GM12878 (cell line): ENCODE data around the gene RALGAPA2.

Experiments
- ASH2L ChIP-seq: fragments of 300-600, 200-600 bp; sonication (generic); IDR thresholded peaks from 2 replicates; pipeline ENCODE4 v1.6.1; 2017; ENCODE audit warnings: low read depth, mild to moderate bottlenecking, borderline replicate concordance
- ATF7 ChIP-seq: fragments of 450-650 bp; IDR thresholded peaks from 2 replicates; pipeline ENCODE4 v1.6.1; 2016; ENCODE audit warnings: low read depth, mild to moderate bottlenecking
- BMI1 ChIP-seq: fragments of 450-650 bp; IDR thresholded peaks from 2 replicates; pipeline ENCODE4 v1.6.1; 2016; ENCODE audit warnings: mild to moderate bottlenecking, moderate library complexity, borderline replicate concordance
- CREB1 ChIP-seq: IDR thresholded peaks from 2 replicates; pipeline ENCODE4 v1.6.1; 2012; ENCODE audit warnings: low read depth, mild to moderate bottlenecking, inconsistent platforms
- CTCF ChIP-seq, 3 experiments: IDR thresholded peaks in 2 of 3; conservative IDR thresholded peaks in 1 of 3; 2 replicates each; pipeline ENCODE4 v1.5.1; 2011; ENCODE audit warnings: low read depth in 3 of 3, low read length in 3 of 3, mild to moderate bottlenecking in 3 of 3, control low read depth in 2 of 3, moderate library complexity in 2 of 3, inconsistent platforms in 1 of 3, mixed read lengths in 1 of 3; ENCODE audit not compliant: control insufficient read depth in 2 of 3, insufficient read depth in 1 of 3; ENCODE audit errors: extremely low read depth in 1 of 3
- HDAC2 ChIP-seq: fragments of 200-600 bp; sonication (generic); IDR thresholded peaks from 2 replicates; pipeline ENCODE4 v1.6.1; 2017
- MAX ChIP-seq: IDR thresholded peaks from 2 replicates; pipeline ENCODE4 v1.6.1; 2012; ENCODE audit warnings: low read depth, low read length, improper control_type of control experiment
- POLR2A ChIP-seq: IDR thresholded peaks from 2 replicates; pipeline ENCODE4 v1.6.1; 2011; ENCODE audit warnings: low read depth, mild to moderate bottlenecking, low read length
- SIN3A ChIP-seq: IDR thresholded peaks from 2 replicates; pipeline ENCODE4 v1.6.1; 2012; ENCODE audit warnings: low read depth, low read length, improper control_type of control experiment
- SP1 ChIP-seq: IDR thresholded peaks from one replicate; pipeline ENCODE4 v1.6.1; 2011; ENCODE audit warnings: low read depth, low read length
- TCF3 ChIP-seq: IDR thresholded peaks from 2 replicates; pipeline ENCODE4 v1.6.1; 2012; ENCODE audit warnings: low read depth, mild to moderate bottlenecking, low read length, borderline replicate concordance; ENCODE audit not compliant: insufficient read depth
- YY1 ChIP-seq: IDR thresholded peaks from 2 replicates; pipeline ENCODE4 v1.6.1; 2011; ENCODE audit warnings: low read depth, mild to moderate bottlenecking, low read length

DNA sequence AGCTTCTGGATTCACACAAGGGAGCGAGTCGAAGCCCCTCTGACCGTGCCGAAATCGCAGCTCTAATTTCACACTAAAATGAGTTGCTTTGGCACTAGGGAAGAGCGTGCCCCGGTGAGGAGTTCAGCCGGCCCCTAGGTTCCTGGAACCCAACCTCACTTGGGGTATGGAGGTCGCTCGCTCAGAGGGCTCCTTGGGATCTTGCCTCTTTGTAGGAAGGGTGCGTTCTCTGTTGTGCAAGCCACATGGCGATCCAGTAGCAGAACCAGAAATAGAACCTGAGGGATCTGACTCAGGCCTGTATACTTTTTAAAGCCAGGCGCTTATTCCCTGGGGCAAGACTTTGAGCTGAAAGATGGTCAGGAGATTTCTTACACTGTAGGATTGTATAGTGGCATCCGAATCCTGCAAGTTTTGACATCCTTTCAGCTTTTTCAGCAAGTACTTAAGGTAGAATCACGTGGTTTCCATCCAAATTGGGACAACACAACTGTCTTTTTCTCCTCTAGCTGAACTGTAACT, 861 bp upstream of the RALGAPA2 start:
- TF ChIP-seq HDAC2 (no peak), CREB1 (no peak), SIN3A (no peak), YY1 (no peak), MAX (no peak), TCF3 (no peak), CTCF (IDR thresholded peaks at IDR 0.05 in 2 of 3, conservative IDR thresholded peaks at IDR 0.05 in 1 of 3; ENCODE audit: control insufficient read depth in 2 of 3, extremely low read depth in 1 of 3, insufficient read depth in 1 of 3, low read depth in 3 of 3, low read length in 3 of 3) (no peak), BMI1 (no peak), POLR2A (no peak), ATF7 (no peak), ASH2L (no peak), SP1 (no peak)
